ENCODE data around the gene GLRX3.
A peak's percentile ranks its signal among the peaks of the same experiment; 100 is the strongest.

The GLRX3 gene

DNA sequence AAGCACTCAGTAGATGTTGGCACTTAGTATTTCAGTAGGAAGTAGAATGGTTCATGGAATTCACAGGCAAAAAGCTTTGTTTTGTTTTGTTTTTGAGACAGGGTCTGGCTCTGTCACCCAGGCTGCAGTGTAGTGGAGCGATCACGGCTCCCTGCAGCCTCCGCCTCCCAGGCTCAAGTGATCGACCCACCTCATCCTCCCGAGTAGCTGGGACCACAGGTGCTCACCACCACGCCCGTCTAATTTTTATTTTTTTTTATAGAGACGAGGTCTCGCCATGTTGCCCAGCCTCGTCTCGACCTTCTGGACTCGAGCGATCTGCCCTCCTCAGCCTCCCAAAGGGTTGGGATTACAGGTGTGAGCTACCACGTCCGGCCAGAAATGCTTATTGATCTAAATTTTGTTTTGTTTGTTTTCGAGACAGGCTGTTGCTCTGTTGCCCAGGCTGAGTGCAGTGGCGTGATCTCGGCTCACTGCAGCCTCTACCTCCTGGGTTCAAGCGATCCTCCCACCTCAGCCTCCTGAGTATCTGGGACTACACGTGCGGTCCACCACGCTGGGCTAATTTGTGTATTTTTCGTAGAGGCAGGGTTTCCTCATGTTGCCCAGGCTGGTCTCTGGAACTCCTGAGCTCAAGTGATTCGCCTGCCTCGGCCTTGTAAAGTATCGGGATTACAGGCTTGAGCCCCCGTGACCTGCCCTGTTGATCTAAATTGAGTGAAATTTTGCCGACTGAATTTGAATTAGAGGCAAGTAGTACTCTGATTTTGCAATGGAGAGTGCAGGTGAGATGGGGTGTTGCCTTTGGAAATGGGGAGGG lies 1.7 kb downstream of the GLRX3 start:
- no peak for DNase-seq (ENCODE audit: low spot score)

GRCh38 chr10:130138479-130138866 lies 2.3 kb downstream of the GLRX3 start:
- peak; percentile 64 for DNase-seq (ENCODE audit: low spot score)

GRCh38 chr10:130140425-130140824 lies 4.2 kb downstream of the GLRX3 start:
- no peak for DNase-seq (ENCODE audit: low spot score)

DNA sequence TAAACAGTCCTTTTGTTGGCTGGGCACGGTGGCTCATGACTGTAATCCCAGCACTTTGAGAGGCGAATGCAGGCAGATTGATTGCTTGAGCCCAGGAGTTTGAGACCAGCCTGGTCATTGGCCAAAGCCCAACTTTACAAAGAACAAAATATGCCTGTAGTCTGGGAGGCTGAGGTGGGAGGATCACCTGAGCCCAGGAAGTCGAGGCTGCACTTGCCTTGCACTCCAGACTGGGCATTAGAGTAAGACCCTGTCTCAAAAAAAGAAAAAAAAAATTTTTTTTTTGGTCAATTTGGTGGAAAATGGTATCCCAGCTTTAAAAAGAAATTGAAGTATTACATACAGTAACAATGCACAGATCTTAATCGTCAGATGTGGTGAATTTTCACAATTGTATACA lies 4.8 kb downstream of the GLRX3 start:
- DNase-seq (ENCODE audit: low spot score), result no peak

- no peak for DNase-seq (ENCODE audit: low spot score)
Measured at GRCh38 chr10:130141460-130141859, 5.3 kb downstream of the GLRX3 start.

- no peak for DNase-seq (ENCODE audit: low spot score)
Measured at GRCh38 chr10:130141878-130142277, 5.7 kb downstream of the GLRX3 start.

GRCh38 chr10:130146042-130146441 lies 9.9 kb downstream of the GLRX3 start:
- DNase-seq (ENCODE audit: low spot score), result no peak

DNA sequence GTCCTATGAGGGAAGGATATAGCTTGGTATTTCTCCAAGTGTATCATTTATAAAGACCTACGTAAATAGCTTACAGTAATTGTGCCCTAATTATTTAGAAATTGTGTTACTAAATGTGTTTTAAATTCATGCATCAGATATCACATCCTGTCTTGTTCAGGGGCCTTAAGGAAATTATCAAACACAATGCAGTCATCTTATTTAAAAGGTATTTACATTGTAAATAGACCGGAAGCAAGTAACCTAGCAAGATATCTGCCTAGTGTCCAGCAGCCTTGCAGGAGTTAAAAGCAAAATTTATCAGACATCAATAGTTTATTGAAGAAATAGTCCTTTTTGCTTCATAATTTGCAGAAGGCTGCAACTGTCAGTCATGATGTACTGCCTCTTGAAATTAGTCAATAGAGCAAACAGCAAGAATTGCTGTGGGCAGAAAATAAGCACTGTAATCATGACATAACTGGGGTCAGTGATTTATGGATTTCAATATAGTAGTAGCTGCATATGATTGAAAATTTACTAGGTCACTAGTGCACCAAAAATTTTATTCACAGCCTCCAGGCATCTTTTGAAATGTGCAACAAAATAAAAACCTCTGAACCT lies 23.1 kb downstream of the GLRX3 start:
- peak; percentile 24 for DNase-seq (ENCODE audit: low spot score)

- no peak for DNase-seq (ENCODE audit: low spot score)
Measured at GRCh38 chr10:130160775-130161174, 24.6 kb downstream of the GLRX3 start.

GRCh38 chr10:130161331-130161730 lies 25.1 kb downstream of the GLRX3 start:
- DNase-seq (ENCODE audit: low spot score), result no peak

- DNase-seq (ENCODE audit: low spot score), result no peak
Measured at GRCh38 chr10:130167193-130167592, 31.0 kb downstream of the GLRX3 start.

DNA sequence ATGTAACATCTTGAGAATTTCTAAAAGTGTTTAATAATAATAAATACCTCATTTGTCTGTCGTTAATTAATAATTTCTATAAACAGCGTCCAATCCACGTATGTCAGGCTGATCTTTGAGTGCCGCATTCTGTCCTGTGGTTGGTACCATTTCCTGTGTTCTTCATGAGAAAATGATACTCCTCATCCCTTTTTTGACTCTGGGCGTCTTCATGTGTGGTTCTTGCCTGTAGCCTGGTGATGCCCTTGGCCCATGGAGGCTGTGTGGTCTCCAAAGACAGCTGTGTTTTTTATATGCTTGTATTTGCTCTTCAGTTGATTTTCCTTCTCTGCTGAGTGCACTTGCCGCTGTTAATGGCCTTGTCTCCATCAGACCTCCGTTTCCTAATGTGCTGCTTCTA lies 31.5 kb downstream of the GLRX3 start:
- no peak for DNase-seq (ENCODE audit: low spot score)

GRCh38 chr10:130169136-130169859 lies 33.1 kb downstream of the GLRX3 start:
- DNase-seq (ENCODE audit: low spot score), result no peak

- DNase-seq (ENCODE audit: low spot score), result no peak
Measured at GRCh38 chr10:130171196-130171595, 35.0 kb downstream of the GLRX3 start.

DNA sequence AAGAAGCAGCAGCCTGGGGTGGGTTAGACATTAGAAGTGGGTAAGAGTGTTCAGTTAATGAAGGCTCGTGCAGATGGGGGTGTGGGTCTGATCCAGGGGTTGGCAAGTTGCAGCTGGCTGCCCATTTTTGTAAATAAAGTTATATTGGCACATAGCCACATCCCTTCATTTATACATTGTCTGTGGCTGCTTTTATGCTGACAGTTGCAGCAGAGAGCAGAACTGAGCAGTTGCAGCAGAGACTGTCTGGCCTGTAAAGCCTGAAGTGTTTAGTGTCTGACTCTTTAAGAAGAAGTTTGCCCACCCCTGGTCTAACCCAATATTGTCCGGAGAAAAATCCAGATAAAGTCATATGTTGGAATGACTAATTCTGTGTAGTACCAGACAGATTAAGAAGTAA lies 38.1 kb downstream of the GLRX3 start:
- no peak for DNase-seq (ENCODE audit: low spot score)

DNA sequence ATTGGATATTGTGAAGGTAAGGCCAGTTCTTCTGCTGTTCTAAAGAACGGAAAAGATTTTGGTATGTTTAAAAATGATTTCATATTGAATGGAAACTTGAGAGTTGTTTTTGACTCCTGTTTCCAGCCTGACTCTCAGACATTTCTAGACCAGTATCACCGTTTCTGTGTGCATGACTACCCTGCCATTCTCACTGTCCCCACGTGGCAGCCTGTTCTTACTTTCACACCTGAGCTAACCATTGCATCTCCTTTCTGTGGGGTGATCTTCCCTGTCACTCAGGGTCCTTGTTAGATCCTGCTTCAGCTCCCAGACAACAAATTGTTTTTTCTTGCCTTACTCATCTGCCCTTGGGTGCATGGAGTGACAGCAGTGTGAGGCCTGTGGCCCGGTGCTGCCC lies 38.9 kb downstream of the GLRX3 start:
- DNase-seq (ENCODE audit: low spot score), result no peak

- no peak for DNase-seq (ENCODE audit: low spot score)
Measured at GRCh38 chr10:130177250-130177649, 41.1 kb downstream of the GLRX3 start.

DNA sequence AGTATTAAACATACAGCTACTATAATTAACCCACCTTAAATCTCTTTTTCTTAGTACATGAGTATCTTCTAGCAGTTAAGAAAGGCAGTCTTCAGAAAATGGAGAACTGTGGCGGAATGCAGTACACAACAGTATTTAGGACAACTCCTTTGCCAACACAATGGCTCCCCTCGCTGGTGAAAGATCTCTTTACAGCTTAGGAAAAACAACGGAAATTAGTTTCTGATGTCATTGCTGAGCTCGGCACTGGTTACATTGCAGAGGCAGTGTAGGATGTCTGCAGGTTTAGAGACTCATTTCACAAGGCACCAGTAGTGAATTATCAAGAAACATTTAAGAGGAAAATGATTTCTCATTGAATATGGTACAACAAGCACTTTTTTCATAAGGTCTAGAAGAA lies 43.4 kb downstream of the GLRX3 start:
- peak; percentile 70 for DNase-seq (ENCODE audit: low spot score)

DNA sequence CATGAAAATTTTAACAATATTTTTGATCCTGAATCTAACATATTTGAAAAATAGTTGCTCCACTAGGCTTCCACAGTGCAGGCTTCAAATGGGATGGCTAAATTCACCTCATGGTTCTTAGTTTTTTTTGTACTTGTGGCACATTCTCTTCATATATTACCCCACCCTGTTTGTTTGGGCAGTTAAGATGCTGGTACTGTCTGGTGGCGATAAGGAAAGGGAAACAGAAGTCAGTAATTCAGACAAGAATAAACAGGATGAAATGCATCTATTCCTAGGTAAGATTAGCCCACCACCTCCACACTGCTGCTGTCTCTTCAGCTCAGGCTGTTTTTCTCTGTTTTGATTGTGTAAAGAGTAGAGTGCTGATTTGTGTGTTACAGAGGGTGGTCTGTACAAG lies 44.2 kb downstream of the GLRX3 start:
- no peak for DNase-seq (ENCODE audit: low spot score)

GRCh38 chr10:130181858-130182257 lies 45.7 kb downstream of the GLRX3 start:
- no peak for DNase-seq (ENCODE audit: low spot score)

- DNase-seq (ENCODE audit: low spot score), result no peak
Measured at GRCh38 chr10:130185591-130185990, 49.4 kb downstream of the GLRX3 start.

DNA sequence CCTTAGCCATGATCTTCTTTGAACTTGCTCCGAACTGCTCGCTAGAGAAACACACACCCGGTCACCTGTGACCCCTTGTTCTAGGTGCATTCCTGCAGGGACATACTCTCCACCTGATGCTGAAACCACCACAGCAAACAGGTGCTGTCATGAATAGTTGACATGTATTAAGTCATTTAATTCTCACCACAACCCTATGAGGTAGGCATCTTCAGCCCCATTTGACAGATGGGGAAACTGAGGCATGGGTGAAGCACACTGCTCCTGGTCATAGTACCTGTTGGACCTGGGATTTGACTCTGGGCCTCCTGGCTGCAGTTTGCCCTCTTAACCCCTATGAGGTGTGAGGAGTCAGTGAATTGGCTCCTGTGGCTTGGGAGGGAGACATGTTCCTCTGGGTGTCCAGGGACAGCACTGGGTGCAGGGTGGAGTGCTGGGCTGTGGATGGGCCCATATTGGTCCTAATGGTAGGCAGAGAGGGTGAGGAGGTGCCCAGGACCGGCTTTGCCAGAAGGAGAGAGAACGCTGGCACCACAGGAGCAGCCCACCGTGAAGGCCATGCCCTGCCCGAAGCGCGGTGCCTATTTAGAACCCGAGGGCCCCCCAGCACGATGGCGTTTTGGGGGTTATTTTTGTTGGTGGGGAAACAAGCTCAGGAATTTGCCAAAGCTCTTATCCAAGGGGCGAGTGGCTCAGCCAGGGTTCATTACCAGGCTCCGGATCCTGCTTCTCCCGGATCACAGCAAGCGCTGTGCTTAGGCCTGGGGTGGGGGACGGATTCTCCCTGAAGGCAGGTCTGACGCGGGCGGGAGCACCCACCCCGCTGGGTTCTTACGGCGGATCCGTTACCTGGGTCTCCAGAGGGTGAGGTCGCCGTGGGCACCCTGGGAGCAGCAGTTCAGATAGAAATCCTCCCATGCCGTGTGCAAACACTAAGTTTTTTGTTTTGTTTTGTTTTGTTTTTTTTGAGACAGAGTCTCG lies 52.3 kb downstream of the GLRX3 start:
- no peak for DNase-seq (ENCODE audit: low spot score)
